ENCODE results near the gene MAP1LC3A.
"Not testable (repeated sequence)": the region's sequence is repeated elsewhere in the genome, so short reads cannot be mapped to it uniquely, and the experiment has no call there.

MAP1LC3A gene

DNA sequence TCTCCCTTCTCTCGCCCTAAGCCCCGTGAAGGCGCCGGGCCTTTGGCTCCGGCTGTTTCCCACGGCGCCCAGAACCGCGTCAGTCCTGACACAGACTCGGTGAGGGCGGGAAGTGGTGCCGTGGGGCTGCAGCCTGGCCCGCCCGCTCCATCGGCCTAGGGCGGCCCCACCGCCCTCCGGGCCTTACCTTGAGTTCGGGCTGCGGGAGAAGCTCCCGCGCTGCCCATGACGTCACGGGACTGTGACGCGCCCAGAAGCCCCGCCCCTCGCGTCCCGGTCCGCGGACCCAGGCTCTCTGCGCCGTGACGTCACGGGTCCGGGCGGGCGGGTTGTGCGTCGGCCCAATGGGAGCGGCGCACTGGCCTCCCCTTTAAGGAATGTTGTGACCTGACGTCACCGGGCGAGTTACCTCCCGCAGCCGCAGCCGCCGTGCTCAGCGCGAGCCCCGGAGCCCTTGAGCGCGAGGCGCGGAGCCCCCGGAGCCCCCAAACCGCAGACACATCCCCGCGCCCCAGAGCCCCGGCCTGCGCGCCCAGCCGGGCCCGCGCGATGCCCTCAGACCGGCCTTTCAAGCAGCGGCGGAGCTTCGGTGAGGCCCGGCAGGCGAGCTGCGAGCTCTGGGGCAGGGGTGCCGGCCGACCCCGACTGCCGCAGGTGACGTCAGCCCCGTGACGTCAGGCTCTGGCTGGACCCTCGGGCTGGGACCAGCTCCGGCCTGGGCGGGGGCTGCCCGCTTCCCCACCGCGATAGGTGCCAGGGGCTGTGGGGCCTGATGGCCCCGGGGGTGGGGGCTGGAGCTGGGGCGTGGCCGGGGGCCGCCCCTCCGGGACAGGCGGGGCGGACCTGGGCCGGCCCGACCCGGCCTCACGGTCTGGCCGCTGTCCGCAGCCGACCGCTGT, at the start of gene MAP1LC3A:
Gene MAP1LC3A (plus strand): TSS at position 399 of the 899 bp plus-strand sequence. CDS start 151 bp downstream, at position 550.
- DNase-seq: peak; percentile 76 to 81

- DNase-seq: no peak
These were observed 47.9 kb upstream of the MAP1LC3A start for GRCh38 chr20:34510575-34510974.

DNA sequence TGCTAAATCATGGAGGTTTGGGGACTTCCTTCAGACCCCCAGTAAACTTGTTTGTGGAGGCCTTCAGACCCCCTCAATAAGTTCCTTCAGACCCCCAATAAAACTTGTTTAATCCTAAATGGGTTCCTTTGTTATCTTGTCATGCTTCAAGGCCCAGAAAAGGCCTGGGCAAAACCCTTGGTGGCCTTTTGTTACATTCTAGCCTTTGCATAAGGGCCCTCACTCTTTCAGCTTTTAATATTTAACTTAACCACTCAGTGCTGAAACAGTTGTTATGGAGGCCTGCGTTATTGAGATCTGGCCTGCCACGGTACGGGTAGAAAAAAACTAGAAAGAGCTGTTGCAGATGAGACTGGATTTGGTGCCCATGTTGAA, 46.6 kb upstream of the MAP1LC3A start:
- DNase-seq: no peak

- DNase-seq: no peak
These were observed 46.1 kb upstream of the MAP1LC3A start for GRCh38 chr20:34512266-34512954.

- no peak for DNase-seq
These were observed 45.5 kb upstream of the MAP1LC3A start for GRCh38 chr20:34512955-34513419.

DNA sequence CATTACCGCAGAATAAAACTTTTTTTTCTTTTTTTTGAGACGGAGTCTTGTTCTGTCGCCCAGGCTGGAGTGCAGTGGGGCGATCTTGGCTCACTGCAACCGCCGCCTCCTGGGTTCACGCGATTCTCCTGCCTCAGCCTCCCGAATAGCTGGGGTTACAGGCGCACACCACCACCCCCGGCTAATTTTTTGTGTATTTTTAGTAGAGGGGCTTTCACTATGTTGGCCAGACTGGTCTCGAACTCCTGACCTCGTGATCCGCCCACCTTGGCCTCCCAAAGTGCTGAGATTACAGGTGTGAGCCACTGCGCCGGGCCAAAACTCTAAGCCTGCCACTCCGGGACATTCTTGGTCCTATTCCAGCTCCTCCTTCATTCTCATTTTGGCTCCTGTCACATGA, 44.5 kb upstream of the MAP1LC3A start:
- DNase-seq: not testable (repeated sequence)

- no peak for DNase-seq
These were observed 43.5 kb upstream of the MAP1LC3A start for GRCh38 chr20:34514897-34515483.

DNA sequence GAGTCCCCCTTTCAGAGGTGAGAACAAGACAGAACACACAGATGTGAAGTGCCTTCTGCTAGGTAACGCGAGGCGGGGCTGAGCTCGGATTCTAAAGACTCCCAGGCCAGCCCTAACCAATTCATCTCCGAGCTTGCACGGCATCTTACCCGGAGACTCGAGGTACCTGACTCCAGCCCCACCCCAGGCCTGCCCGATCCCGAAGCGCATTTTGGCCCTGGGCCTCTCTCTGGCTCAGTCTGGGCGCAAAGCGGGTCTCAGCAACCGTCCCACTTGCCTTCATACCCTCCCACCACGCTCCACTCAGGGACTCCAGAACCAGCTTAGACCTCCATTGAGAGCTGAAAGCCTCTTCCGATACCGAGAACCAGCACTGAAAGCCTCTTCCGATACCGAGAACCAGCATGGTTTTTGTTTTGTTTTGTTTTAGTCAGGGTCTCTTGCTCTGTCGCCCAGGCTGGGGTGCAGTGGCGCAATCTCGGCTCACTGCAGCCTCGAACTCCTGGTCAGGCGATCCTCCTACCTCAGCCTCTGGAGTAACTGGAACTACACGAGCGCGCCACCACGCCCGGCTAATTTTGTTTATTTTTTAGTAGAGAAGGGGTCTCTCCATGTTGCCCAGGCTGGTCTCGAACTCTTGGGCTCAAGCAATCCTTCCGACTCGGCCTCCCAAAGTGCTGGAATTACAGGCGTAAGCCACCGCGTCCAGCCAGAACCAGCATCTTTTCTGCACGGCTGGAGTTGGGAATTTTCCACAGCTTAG, 42.9 kb upstream of the MAP1LC3A start:
- peak in 1 of 2 experiments; percentile 59 for DNase-seq

- DNase-seq: peak; percentile 83 to 84
These were observed 42.0 kb upstream of the MAP1LC3A start, which contains the start of gene DYNLRB1 for GRCh38 chr20:34516247-34517113. Gene DYNLRB1 (plus strand): TSS chr20:34516422. CDS start chr20:34516459, 37 bp downstream.

- no peak for DNase-seq
These were observed 41.4 kb upstream of the MAP1LC3A start for GRCh38 chr20:34517114-34517505.

DNA sequence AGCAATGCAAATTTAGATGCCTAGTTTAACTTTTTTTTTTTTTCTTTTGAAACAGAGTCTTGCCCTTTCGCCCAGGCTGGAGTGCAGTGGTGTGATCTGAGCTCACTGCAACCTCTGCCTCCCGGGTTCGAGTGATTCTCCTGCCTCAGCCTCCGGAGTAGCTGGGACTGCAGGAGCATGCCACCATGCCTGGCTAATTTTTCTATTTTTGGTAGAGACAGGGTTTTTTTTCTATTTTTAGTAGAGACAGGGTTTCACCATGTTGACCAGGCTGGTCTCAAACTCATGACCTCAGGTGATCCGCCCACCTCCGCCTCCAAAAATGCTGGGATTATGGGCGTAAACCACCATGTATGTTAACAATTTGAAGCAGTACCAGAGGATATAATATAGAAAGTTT, 39.7 kb upstream of the MAP1LC3A start:
- not testable (repeated sequence) for DNase-seq

- not testable (repeated sequence) for DNase-seq
These were observed 38.7 kb upstream of the MAP1LC3A start for GRCh38 chr20:34519841-34520240.

DNA sequence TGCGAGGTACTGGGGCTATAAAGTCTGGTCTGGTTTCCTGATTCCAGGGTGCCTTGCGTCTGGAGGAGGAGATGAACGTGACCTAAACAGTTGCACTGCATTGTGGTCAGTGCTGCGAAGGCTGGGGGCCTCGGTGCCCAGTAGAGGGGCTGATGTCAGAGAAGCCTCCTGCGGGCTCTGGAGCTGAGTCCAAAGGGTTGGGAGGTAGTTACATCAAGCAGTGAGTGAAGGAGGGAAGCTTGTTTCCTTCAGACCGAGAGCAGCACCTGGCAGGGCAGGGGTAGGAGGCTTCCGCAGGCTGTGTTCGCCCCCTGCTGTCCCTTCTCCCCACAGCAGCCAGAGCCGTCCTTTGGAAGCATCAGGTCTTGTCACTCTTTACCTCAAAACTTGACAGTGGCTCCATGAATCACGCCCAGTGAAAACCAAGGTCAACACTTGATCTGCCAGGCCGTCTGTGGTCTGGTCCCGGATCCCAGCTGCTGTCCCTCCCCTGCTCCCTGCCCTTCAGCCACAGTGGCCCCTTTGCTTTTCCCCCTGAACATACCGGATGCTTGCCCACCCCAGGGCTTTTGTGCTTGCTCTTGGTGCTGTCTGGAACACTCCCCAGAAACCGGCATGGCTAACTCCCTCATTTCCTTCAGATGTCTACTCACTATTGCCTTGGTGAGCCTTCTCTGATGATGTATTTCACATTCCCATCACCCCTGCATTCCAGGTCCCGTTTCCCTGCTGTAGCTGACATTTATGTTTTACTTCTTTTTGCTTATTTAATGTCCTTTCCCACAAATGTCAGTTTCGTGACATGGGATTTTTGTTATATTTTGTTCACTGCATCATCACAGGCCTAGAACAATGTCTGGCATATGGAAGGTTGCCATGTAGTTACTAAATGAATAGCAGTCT, 35.3 kb upstream of the MAP1LC3A start:
- no peak for DNase-seq

- no peak for DNase-seq
These were observed 34.1 kb upstream of the MAP1LC3A start for GRCh38 chr20:34524426-34524825.

GRCh38 chr20:34525342-34525708, 33.2 kb upstream of the MAP1LC3A start:
- DNase-seq: no peak

- DNase-seq: no peak
These were observed 32.7 kb upstream of the MAP1LC3A start for GRCh38 chr20:34525709-34526416.

- no peak for DNase-seq
These were observed 32.1 kb upstream of the MAP1LC3A start for GRCh38 chr20:34526466-34526865.

- no peak for DNase-seq
These were observed 31.5 kb upstream of the MAP1LC3A start for GRCh38 chr20:34527016-34527415.

GRCh38 chr20:34528921-34529297, 29.6 kb upstream of the MAP1LC3A start:
- DNase-seq: no peak

- DNase-seq: no peak
These were observed 28.8 kb upstream of the MAP1LC3A start for GRCh38 chr20:34529742-34530141.

Data from cerebellar nuclear complex (tissue), 1 donor.